Stimulated activated CD8-positive, alpha-beta memory T cell treated with anti-CD3 and anti-CD28 coated beads, Interleukin-15, amount 100 ng/mL, for 24 hours (primary cell): ENCODE results near the gene NSUN2.

Experiments used
- DNase-seq: peaks from one replicate; pipeline ENCODE4 v3.0.0-alpha.2; 2020; ENCODE audit warnings: low read depth

Gene NSUN2

DNA sequence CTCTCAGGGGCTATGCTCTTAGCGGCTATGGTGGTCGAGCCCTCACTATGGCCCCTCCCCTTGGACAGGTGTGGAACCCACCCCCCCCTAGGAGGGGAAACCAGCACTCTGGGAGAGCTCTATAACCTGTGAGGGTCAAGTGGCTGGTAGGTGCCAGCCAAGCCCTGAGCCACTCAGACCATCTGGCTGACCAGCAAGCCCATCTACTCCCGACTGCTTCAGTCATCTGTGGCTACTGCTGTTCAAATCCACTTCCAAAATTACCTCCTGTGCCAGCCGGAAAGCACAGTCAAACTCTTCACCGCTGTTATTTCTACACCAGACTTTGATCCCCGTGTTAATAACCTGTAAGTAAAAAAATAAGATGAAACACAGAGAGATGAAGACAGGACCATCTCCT, 28.5 kb downstream of the NSUN2 start:
- DNase-seq = no peak

- DNase-seq = no peak
Measured at GRCh38 chr5:6603643-6604042, 29.2 kb downstream of the NSUN2 start.

DNA sequence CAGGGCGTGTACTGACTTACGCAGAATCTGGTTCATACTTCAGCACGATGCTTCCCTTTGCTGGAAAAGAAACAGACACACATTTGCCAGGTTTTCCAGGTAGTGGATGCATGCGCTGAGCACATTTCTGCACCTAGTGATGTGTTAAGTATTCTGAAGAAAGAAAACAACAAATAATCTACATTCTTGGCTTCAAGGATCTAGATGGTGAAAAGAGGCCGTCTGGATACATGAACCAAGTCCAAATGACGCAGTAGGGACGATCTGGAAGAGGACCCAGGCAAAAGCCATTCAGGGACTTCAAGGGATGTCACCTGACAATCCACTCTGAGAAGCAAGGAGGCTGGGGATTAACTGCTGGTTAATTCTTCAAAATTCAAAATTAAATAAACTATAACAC, 30.4 kb downstream of the NSUN2 start:
- DNase-seq = no peak

GRCh38 chr5:6601816-6602215, 31.0 kb downstream of the NSUN2 start:
- DNase-seq = no peak

DNA sequence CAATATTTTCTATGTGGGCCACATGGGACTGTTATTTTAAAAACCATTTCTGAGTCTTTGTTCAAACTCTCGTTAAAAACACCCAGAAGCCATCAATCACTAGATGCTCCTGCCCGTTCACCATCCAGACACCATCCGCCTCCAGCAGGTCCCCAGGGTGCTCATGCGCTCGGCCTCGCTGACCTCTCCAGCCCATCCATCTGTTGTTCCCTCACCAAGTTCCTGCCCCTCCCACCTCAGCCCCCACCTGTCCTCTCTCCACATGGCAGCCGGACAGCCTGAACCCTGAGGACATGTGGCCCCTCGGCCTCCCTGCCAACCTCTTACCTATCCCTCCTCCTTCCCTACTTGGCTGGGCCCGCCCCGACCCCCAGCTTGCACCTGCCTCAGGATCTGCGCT, 31.6 kb downstream of the NSUN2 start:
- no peak for DNase-seq

DNA sequence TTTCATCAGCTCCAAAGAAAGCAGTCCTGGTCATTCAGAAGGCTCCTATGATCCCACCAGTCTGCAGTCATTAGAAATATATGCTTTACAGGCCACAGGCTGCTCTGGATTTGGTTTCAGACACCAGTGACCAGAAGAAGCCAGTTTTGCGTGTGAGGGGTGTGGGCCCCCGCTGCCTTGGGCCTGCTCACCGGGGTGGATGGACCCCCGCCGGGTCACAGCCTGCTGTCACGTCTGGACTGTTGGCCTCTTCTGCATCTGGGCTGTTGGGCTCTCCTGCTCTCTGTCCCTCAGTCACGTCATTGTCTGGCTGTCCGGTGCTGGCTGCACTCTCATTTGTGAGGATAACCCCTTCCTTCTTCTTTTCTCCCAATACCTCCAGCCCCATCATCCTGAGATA, 33.1 kb downstream of the NSUN2 start:
- no peak for DNase-seq

DNA sequence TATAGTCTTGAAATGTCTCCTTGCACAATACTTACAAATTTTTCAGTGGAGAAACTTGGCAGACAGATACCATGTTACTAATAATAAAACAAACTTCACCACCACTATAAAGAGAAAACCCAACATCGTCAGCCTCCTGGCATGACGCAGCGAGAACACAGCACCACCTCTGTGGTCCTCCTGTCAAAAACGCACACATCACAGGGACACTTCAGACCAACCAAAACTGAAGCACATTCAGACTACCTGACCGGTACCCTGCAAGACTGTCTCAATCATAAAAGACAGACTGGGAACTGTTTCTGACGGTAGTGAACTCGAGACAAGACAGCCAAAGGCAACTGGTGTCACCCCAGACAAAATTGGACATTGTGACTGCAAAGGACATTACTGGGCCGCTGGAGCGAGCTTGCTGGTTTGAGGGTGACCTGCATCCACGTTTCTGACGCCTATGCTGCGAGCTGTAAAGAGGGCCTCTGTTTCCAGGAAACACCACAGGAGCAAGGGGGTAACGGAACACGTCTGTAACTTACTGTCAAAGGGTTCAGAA, 34.4 kb downstream of the NSUN2 start:
- DNase-seq = no peak

- no peak for DNase-seq
Measured at GRCh38 chr5:6597557-6597956, 35.3 kb downstream of the NSUN2 start.

DNA sequence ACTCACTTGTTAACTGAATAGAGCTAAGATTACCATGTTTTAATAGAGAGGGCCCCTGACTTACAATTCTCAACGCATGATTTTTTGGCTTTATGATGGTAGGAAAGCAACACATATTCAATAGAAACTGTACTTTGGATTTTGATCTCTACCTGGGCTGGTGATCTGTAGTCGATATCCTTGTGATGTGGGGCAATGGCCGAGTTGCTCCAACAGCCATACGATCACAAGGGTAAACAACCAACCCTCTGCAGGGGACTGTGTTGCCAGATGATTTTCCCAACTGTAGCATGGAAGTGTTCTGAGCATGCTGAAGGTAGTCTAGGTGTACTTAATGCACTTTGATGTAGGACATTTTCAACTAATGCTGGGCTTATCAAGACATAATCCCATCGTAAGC, 36.5 kb downstream of the NSUN2 start:
- no peak for DNase-seq

DNA sequence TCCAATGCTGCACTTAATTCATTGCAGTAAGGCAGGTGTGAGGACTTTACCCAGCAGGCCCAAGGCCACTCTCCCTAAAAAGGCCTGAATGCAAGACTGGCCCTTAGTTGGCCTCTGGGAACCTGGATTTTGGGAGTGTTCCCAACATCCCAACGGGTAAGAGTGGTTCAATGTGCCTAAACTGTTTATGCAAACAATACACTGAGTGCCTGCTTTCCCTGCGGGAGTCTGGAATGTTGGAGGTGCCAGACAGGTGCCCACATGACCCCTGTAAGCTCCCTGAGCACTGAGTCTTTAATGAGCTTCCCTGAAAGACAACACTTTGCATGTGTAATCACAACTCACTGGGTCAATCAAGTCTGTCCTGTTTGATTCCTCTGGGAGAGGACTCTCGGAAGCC, 37.4 kb downstream of the NSUN2 start:
- no peak for DNase-seq

GRCh38 chr5:6594066-6594465, 38.8 kb downstream of the NSUN2 start:
- no peak for DNase-seq

DNA sequence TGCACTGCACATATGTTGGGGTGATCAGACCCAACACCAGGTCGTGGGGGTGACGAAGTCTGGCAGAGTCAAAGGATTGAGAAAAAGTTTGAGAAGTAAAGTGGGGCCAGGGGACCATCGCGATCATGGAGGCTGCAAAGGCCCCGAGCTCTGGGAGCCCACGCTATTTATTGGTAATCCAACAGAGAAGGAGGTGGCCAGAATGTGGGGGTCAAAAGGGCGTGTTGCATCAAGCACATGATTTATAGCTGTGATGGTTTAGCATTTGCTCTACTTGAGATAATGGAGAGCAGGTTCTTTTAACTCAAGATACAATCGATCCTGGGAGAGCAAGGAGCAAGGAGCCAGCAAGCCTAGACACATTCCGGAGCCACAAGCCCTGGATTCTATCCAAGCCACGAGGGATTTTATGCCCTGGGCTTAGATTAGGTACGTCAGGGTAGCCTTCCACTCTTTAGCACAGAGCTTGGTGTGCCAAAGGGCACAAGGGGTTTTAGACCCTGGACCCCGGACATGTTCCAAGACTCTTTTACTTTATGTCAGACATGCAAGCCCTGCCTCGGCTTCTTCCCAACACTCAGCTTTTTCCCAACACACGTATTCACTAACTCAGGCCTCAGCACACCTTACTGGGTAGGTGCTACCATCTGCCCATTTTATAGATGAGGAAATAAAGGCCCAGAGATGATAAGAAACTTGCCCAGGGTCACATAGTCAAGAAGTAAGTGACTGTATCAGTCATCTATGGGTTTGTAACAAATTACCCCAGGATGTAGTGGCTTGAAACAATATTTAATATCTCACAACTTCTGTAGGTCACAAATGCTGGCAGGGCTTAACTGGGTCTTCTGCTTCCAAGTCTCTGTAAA, 39.5 kb downstream of the NSUN2 start:
- no peak for DNase-seq

- DNase-seq = no peak
Measured at GRCh38 chr5:6592601-6593000, 40.2 kb downstream of the NSUN2 start.

DNA sequence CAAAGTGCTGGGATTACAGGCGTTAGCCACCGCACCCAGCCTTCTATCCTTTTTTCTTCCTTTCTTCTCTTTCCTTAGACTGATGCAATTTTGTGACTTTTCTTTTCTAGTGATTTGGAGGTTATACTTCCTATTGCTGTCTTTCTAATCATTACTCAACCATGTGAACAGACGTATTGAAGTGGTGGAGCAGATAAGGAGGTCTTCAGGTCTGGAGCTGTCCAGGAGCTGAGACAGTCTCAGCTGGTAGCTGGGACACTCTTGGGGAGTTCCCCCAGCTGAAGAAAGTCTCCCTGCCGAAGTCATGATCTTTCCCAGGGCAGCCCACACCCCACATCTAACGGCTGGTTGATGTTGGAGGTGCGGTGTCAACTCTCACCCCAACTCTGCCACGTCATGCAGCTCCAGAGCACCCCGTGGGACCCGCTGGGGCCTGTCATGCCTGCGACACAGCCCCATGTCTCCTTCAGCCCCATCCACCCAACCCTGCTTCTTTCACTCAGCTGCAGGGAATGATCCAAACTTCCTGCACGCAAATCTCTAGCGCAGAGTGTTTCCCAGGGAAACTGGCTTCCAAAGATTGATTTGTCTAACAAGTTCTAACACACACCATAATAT, 41.1 kb downstream of the NSUN2 start:
- DNase-seq = no peak

GRCh38 chr5:6590581-6590980, 42.3 kb downstream of the NSUN2 start:
- DNase-seq = no peak

DNA sequence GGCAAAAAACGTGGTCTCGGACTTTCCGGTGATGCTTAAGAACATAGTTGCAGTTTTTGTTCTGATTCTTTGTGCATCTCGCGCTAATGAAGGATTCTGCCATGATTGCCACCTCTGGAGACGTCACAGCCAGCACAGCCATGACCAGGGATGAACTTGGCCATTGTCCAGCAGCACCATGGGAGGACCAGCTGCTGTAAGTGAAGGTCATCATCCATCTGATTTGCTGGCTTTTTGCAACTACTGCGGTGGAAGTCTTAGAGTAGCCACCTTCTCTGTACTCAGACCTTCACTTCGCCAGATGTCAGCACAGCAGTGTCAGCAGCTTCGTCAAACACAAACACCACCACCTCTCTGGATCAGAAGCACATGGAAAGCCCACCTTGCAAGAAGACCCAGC, 45.7 kb downstream of the NSUN2 start:
- DNase-seq = no peak

DNA sequence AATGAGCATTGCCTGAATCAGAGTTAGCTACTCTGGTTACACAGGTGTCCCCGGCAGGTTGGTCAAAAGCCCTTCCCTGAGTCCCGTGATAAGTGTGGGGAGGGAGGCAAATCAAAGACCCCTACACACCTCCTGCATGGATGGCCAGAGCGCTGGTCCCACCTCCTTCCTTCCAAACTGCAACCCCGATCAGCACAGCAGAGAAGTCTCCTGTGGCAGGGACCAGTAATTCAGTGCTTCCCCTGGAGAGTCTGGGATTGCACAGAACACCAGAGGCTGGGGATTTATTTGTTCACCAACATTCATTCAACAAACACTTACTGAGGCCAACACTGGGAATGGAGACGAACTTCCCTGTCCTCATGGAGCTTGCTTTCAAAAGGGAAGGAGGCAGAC, 46.2 kb downstream of the NSUN2 start:
- DNase-seq = no peak

DNA sequence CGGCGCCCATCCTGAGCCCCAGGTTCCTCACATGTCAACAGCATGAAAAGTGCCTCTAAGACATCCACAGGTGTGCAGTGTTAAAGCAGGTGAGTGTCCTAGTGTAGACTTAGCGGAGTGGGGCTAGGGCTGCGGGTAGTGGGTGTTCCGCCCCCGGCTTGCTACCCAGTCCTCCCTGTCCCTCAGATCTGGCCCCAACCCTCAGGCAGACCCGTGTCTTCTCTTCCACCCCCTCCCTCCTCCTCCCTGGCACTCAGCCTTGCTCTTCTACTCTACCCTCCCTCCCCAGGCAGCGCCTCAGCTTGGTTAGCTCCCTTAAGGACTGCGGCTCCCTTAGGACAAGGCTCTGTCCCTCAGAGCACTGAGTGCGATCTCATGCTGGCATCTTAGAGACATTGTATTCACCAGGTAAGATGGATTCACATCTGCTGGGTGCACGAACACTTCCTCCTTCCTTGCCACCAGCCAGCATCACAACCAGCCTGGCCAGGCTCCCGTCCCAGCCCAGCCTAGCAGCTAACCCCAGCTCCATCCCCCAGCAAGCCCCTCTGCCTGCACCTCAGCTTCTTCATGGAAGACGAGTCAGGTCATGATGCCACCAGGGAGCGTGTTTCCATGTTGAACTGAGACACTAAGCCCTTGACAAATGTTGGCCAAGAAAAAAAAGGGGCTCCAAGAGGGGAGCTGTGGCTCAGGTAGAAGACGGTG, 46.8 kb downstream of the NSUN2 start:
- DNase-seq = no peak

GRCh38 chr5:6585168-6585567, 47.7 kb downstream of the NSUN2 start:
- no peak for DNase-seq

- DNase-seq = no peak
Measured at GRCh38 chr5:6584727-6585126, 48.1 kb downstream of the NSUN2 start.

DNA sequence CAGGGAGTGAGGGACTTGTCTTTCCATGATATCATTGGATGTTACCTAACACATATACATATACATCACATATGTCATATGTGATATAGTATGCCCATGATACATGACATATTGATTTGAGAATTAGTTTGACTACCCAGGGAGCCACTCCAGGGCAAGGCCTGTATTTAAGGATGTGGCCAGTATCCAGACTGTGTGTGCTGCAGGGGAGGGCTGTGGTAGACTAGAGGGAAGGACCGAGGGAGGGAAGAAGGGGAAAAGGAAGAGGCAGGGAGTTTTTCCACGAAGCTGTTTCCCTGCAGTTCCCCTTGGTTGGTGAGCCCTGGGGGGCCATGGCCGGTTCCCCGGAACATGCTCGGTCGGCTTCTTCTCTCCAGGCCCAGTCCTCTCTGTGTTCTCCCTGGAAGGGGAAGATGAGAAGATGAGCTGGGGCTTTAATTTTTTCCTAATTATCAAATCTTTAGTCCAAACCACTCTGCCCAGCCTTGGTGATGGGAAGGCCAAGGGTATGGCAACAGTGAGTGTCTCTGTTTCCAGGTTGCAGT, 48.7 kb downstream of the NSUN2 start:
- DNase-seq = no peak

- no peak for DNase-seq
Measured at GRCh38 chr5:6583049-6583880, 49.6 kb downstream of the NSUN2 start.
